ENCODE results near the gene CAMK1D. TPM values are rescaled to one million over a fixed set of nuclear protein-coding genes. Genes with fewer than 3 reads are reported as not detected.

Gene CAMK1D
- total RNA-seq, 1 experiment from 2014 or later: 3.9 TPM

DNA sequence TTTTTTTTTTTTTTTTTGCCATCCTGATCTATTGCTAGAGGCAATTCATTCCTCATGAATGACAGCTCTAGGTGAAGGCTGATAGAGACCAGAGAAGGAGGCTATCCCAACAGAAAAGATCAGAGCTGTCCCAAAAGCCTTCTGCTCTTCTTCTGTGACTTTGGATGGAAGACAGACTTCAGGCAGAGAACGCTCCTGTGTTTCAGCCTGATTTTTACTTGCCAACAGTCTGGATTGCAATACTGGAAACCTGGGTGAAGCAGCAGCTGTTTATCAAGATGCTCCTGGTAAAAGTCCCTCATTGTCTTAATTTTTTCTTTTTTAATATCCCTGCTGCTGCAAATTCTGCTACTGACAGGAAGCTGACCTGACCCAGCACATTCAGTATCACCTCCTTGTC, 432.6 kb downstream of the CAMK1D start:
- DNase-seq (ENCODE audit: low read depth): no peak

DNA sequence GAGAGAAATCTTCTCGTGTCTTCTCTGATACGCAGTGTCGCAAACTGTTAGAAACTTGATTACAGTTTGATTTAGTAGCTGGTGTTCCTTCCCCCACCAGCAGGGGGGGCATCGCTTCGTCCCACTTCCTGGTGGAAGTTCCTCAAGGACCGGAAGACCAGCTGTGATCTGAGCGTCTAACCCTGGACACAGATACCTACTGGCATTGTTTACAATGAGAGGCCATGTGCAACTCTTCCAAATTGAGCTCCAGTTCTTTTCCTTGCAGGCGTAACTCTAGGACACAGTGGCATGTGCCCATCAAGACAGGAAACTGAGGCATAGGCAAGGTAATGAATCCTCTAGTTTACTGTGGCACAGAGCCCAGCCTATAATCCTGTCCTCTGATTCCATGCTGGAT, 433.2 kb downstream of the CAMK1D start:
- no peak for DNase-seq (ENCODE audit: low read depth)

DNA sequence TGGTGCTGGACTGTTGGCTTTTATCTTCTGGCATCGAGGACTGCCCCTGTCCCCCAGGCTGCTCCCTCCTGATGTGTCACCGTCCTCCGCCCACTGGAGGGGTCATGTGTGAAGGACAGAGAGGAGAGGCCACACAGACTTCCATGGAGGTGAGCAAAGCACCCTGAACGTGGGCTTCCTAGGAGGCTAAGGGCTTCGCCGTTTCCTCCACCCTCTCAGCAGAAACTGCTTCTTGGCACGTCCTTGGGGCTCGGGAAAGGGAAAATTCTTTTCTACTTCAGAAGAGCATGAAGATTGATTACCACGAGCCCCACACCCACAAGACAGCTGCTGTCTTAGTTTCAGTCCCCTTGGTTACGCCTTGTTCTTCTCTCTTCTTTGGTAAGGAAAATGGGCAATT, 433.9 kb downstream of the CAMK1D start:
- no peak for DNase-seq (ENCODE audit: low read depth)

DNA sequence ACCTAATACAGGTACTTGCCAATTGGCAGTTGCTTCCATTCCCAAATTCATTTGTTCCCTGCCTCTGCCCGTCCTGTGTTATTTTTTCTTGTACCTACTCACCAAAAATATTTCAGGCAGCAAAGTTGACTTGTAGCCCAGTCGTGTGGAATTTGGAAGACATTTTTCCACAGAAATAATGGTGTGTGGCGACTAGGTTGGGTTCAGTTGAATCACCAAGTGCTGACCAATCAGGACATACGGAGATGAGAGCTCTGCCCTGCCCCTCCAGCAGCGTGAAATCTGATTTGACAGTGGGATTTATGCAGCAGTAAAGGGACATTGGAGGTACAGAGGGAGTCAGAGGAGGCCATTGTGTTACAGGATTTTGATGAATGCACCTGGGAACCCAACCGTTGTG, 435.3 kb downstream of the CAMK1D start:
- no peak for DNase-seq (ENCODE audit: low read depth)

DNA sequence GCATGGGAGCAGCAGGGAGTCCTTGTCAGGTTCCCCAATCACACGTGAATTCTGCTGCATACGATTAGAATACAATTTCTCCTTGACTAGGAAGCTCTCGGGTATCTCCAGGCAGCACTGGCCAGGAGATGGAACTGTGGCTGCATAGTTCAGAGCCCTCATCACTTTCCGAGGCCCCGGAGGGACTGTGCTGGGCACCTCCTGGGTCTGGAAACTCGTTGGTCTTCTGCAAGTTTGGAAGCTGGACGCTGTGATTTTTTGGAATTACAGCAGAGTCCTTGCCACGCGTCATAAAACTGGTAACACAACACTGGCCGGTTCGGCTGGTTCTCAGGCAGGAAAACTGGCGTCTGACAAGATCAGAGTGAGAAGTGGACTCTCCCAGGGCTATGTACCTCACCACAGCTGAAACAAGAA, 436.1 kb downstream of the CAMK1D start:
- DNase-seq (ENCODE audit: low read depth): no peak

DNA sequence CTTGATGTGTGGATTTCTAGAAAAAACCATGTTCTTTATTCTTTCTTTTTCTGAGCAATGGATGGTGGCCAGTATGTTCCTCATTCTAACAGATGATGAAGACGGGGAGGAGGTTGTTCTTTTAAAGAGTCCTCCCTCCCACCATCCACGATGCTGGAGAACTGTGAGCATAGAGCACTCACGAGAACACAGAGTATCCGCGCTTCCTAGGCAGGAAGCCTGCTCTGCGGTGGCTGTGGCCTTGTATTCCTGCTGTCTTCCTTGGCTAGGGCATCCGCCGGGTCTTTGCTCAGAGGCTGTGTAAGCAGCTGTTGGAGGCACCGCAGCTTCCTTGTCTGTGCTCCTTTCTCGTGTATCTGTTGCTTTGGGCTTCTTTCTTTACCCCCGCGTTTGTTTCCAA, 437.9 kb downstream of the CAMK1D start:
- no peak for DNase-seq (ENCODE audit: low read depth)

DNA sequence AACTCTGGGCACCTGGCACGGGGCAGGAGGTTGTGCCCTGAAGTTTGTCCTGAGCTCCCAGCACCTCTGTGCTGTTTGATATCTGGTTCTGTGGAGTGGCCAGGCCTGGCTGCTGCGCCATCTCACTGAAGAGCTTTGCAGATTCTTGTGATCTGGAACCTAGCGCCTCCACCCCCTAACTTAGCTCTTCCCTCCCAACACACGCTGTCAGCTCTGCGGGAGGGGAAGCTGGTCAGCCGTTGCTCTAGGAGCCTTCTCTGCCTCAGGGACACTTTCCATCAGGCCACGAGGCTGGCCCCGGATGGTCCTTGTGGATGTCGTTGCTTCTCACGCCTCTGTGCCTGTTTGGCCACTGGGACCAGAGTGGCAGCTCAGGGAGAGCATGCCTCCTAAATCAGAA, 438.9 kb downstream of the CAMK1D start:
- no peak for DNase-seq (ENCODE audit: low read depth)

DNA sequence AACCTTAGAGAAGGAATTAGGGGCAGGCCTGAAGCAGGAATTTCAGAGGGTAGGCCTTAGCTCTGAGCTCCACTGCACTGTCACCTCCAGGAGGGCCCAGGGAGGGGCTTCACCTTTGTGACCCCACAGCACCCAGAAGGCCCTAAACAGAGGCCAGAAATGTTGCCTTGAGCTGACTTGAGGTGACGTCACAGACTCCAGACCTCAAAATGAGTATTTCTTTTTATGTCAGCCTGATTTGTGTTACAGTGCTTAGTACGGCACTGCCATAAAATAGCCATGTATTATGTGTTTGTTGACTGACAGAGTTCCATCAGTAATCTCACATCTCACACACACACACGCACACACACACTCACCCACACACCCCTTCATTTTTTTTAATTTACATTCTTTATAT, 440.9 kb downstream of the CAMK1D start:
- no peak for DNase-seq (ENCODE audit: low read depth)

DNA sequence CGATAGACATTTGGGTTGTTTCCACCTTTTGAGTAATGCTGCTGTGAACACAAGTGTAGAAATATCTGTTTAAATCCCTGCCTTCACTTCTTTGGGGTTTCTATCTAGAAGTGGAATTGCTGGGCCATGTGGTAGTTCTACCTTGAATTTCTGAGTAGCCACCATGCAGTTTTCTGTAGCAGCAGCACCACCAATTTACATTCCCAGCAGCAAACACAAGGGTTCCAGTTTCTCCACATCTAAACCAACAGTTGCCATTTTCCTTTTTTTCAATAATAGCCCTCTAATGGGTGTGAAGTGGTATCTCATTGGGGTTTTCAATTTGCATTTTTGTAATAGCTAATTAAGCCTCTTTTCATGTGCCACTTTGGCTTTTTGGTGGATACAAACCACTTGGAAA, 442.4 kb downstream of the CAMK1D start:
- DNase-seq (ENCODE audit: low read depth): no peak

DNA sequence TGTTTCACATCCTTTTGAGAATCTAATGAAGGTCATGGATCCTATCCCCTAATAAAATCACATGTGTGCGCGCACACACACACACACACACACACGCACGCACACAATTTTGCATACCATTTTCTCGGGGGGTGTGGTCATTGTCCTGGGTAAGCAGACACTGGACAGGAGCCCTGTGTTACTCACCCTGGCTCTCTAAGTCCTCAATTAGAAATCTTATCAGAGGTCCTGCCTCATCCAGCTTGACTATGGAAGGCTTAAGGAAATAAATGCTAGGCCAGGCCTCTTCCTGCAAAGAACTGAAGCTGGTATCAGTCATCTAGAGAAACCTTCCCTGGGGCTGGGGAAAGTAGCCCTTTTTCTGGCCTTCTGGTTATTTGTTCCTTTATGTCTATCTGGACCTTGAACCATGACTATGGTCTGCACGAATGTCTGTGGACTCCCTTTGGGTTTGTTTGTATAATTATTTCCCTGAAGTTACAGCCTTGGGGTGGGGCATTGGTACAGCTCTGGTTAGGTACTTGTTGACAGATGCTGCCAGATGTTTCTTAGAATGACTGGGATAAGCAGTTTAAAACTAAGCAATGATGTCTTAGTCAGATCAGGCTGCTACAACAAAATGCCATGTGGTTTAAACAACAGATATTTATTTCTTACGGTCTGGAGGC, 443.7 kb downstream of the CAMK1D start:
- no peak for DNase-seq (ENCODE audit: low read depth)

DNA sequence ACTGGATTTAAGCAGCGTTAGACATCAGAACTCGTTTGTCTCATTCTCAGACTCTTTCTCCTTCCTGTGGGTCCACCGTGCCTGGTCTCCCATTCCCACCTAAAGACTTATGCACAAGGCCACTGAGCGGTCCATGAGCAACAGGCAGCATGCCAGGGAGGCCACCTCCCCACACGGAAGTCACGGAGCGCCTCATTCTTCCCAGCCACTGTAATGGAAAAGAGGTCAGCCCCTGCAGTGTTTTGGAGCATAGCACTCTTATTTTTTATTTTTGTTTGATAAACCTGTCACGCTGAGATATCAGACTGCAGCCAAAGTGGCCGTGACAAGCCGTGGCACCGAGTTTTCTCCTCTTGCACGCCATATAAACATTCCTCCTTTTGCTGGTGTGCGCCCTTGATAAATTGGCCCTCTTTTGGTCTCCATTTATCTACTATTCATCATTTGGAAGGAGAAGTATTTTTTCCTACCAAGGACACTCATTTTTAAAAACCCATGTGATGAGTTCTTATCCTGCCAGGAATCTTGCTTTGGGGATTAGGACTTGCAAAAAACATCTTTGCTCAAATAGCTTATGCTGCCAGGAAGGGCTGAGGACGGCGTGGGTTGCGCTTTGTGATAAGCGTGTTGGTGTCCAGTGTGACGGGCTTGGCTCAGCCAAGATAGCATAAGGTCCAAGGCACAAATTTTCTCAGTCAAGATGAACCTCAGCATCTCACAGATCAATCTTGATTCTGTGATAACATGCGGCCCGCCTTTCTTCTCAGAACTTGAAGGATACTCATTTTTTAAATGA, 446.2 kb downstream of the CAMK1D start:
- no peak for DNase-seq (ENCODE audit: low read depth)

DNA sequence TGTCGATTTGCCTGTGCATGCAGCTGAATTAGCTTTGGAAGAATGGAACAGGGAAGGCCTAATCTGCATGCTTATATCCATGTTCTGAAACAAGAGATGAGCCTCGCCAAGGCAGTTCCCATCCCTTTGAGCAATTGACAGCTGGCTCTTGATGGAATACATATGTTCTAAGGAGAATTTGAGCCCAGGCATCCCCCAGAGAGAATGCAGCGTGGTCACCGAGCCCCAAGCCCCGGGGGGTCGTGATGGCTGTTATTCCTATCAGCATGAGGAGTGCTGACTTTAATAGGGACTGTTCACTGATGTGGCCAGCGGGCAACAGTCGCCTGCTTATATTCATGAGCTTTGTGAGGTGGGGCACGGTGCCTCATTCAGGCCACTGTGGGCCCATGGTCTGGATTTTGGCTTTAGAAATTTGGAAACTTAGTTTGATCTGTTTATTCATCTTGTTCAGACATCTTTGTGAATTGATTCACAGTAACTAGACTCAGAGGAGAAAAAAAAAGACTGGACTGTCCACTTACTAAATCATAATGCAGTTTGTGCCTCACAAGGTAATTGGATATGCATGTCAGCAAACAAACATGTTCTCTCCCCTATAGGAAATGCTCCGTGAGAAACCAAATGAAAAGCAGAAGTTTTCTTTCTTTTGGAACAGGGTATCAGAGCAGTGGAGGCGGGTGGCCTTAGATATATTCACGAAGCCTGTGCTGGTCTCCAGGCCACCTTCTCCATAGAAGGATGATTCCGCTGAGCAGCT, 447.2 kb downstream of the CAMK1D start:
- DNase-seq (ENCODE audit: low read depth): no peak

DNA sequence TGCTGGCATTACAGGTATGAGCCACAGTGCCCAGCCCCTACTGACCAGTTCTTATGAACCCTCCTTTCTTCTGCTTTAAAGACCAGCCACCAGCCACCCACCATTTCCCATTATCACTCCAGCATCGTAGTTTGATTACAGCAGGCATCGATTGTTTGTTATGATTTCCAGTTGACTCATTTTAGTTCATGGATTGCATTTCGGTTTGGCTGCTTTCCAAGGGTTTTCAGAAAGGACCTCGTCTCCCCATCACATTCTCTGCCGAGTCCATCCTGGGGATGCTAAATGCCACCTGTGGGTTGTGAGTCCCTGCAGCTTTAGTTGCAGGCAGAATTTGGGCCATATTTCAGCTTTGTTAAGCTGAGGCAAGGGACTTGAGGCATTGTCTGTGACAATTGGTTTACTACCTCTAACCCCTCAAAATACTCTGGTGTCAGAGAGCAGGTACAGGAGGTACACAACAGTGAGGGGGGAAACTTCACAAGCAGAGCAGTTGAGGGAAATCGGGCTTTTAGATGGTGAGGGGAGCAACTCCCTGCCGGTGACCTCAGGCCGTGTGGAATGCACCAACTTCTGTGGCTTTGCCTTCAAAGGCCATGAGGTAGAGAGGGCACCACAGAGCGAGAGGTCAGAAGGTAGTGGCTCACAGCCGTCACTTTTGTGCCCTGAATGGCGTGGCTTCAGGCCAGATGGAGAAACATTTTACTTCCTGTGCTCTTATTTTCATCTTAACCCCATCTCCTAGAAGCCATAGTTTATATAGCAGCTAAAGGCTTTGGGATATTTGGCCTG, 448.3 kb downstream of the CAMK1D start:
- DNase-seq (ENCODE audit: low read depth): no peak

DNA sequence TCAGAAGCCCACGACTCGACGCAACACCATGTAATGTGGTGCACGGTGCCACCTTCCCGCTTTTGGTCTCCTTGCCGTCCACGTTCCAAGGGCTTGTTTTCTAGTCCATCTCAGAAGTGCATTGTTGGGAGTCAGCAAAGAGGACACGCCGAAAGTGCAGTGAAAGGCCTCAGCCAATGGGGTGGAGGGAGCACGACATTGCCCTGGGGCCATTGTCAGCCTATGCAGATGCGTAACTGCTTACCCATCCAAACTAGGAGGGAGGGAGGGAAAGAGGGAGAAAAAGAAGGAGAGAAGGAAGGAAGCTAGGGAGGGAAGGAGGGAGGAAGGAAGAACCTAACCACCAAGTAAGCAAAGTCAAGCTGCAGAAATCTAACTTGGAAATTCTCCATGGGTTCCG, 449.8 kb downstream of the CAMK1D start:
- DNase-seq (ENCODE audit: low read depth): no peak

DNA sequence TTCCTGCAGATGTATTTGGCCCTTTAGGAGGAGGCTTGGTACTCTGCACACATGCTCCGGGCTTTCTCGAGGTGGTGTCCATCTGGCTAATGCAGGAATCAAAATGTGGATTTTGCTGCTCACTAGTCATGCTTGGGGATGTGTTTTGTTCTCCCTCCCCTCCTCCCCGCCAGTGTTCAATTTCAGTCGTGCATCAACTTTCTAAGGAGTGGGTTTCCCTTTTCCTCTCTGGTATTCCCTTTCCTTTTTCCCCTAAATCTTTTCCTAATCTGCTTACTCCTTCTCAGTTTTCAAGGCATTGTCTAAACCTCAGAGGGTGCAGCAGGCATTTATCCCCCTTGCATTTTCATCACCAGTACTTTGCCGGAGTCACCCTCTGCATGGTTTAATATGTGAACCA, 450.4 kb downstream of the CAMK1D start:
- DNase-seq (ENCODE audit: low read depth): no peak

DNA sequence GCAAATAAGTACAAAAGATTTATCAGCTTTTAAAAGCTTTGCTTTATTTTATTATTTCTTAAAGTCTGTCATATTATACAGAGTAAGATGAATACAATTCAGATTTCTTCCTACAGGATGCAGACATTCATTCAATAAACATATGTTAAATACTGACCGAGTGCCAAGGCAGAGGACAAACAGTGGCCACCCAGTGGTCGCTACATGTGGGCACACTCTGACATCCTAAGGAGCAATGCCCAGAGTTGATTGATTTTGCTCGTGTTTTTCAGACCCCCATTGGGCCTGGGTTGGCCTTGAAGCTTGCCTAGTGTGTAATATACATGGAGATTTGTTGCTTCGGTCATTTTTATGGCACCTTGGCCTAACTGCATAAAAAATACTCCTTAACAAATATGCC, 451.0 kb downstream of the CAMK1D start:
- no peak for DNase-seq (ENCODE audit: low read depth)

DNA sequence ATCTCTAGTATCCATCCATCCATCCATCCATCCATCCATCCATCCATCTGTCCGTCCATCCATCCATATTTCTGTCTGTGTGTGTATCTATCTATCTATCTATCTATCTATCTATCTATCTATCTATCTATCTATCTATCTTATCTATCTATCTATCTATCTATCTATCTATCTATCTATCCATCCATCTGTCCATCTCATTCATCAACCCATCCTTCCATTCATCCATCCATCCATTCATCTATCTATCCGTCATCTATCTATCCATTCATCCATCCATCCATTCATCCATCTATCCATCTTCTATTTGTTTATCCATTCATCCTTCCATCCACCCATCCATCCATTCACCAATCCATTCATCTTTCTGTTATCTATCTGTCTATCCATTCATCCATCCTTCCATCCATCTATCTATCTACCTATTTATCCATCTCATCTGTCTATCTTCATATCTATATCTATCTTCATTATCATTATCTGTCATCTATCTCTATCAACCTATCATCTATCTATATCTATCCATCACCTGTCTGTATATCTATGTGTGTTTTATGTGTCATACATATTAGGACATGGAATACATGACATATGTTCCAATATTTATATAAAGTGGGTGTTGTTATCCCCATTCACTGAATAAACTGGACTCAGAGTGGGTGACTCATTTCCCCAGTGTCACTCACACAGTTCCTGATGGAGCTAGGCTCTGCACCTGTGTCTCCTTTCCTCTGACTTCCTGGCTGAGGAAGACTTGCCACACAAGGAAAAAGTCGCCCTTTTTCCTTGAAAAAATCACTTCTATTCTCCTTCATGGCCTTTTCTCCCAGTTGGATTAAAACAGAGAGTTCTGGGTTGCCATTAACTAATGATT, 452.1 kb downstream of the CAMK1D start:
- DNase-seq (ENCODE audit: low read depth): peak; percentile 34

DNA sequence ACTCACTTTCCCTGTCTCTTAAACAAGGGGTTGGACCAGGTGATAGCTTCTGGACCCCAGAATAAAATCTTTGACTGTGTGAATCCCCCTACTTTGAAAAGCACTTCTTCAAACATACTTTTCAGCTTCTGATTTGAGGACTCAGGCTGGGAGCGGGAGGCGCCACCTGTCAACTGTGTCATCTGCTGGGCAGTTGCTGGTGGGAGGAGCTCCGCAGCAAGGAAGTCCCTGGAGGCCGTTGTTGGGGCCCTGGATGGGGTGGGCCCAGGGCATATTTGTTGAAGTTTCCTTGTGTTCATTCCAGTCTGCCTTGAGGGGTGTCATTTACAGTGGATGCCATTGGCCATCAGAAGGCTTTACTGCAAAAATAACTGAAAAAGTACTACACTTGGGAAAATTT, 454.4 kb downstream of the CAMK1D start:
- DNase-seq (ENCODE audit: low read depth): no peak

DNA sequence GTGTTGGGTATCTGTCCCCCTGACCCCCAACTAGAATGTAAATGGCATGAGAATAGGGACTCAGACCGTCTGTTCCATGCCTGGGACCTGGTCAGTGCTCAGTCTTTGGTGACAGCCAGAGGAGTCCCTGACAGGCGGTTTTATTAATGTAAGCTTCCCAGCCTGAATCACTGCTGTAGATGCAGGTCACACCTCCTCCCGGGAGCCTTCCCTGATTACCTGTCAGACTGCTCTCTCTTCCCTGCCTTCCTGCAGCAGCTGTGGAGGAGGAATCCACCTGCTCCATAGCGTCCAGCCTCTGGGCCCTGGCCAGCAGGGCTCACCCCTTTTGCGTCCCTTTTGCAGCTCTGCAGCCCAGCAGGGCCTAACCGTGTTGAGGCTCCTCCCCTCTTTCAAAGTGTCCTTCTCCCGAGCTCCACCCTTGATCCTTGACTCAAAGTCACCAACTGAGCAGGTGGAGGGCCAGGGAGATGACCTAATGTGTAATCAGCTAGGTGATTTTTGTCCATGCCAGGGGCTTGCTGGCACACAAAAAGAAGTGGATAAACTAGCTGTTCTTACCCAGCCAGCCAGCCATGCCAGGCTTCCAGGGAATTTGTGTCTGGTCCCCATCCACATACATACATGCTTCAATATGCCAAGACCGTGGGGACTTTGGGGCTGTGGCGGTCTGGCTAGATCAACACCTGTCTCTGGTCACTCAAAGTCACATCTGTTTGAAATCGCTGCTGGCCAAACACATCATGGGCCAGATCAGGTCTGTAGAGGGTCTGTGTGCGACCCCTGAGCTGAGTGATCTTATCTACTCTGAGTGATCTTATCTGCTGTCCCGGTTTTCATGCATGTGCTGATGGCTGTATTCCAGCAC, 457.1 kb downstream of the CAMK1D start:
- DNase-seq (ENCODE audit: low read depth): no peak

Data from HT1080 (cell line).